Panc1 (cell line): Measurements from ENCODE around the gene PLEKHD1.

Experiments used
- CTCF ChIP-seq: fragments of 450-650 bp; IDR thresholded peaks from 2 replicates; pipeline ENCODE4 v1.5.1; 2017; ENCODE audit warnings: mild to moderate bottlenecking
- TCF7L2 ChIP-seq: IDR thresholded peaks from 2 replicates; pipeline ENCODE4 v1.6.1; 2011; ENCODE audit warnings: mild to moderate bottlenecking, low read depth, low read length, inconsistent platforms

- TF ChIP-seq CTCF (no peak), TCF7L2 (no peak)
Measured at GRCh38 chr14:69542311-69542710, 57.8 kb downstream of the PLEKHD1 start.
